ENCODE measurements around the gene PARP6.
"Not testable (repeated sequence)": the region's sequence is repeated elsewhere in the genome, so short reads cannot be mapped to it uniquely, and the experiment has no call there.

The PARP6 gene

GRCh38 chr15:72278737-72279136 lies 6.4 kb upstream of the PARP6 start:
- DNase-seq (ENCODE audit: low read depth in 2 of 2): no peak

- no peak for DNase-seq (ENCODE audit: low read depth in 2 of 2)
Measured at GRCh38 chr15:72276326-72276700, 4.0 kb upstream of the PARP6 start.

- DNase-seq (ENCODE audit: low read depth in 2 of 2): not testable (repeated sequence)
Measured at GRCh38 chr15:72275635-72276325, 3.4 kb upstream of the PARP6 start.

GRCh38 chr15:72272997-72273352 lies 621 bp upstream of the PARP6 start:
- no peak for DNase-seq (ENCODE audit: low read depth in 2 of 2)

DNA sequence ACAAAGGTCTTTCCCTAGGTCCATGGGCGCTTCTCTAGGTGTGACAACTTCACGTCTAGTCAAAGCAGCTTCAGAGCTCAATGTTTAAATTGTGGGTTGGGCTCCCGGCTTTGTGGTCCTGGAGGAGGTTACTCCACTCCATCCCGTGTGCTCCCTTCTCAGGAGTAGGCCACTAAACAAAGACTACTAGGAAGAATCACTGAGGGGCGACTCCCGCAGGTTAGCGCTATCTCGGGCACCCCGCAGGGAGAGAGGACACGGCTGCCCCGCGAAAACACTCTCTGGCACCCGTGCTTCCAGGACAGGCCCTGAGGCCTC lies 500 bp downstream of the PARP6 start:
- DNase-seq (ENCODE audit: low read depth in 2 of 2): peak in 1 of 2 donors; percentile 6

DNA sequence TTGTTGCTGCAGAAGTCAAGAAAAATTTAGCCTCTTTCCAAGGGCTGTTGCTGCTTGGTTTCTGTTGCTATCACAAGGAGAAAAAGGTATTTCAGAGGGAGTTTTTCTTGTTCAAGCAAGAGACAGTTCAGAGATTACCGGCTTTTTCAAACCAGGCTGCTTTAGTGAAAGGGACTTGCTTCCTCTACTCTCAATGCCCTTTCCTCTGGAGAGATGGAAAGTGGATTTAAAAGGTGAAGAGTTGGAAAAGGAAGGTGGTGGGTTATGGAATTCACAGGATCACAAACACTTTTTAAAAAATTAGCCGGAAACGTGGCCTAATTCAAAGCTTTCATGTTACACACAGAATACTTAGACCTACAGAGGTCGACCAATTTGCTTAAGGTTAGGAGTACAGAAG lies 1.1 kb downstream of the PARP6 start:
- DNase-seq (ENCODE audit: low read depth in 2 of 2): no peak

DNA sequence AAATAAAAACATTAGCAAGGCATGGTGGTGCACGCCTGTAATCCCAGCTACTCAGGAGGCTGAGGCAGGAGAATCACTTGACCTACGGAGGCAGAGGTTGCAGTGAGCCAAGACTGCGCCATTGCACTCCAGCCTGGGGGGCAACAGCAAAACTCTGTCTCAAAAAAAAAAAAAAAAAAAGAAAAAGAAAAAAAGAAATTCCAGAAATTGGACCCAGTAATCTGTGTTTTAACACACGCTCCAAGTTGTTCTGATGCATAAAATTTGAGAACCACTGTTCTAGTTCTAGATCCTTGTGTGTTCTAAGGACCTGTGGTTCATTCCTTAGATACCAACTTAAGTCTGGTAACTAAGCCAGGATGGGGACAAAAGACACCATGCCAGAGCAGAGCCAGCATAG lies 2.6 kb downstream of the PARP6 start:
- no peak for DNase-seq (ENCODE audit: low read depth in 2 of 2)

DNA sequence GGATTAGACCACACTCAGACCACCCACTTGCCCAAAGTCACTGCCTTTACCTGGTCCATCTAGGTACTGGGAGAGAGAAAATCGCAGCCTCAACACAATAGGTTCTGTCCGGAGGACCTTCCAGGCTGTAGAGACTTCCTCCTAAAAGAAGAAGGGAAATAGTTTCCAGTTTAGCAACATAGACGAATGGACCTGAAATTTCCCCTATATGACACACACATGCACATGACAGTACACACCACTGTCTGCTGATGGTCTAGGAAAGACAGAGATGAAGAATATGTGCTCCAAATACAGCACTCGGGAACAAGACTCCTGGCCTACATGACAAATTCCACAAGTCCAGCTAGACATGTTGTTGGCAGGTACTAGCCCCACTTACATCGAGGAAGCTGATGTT lies 7.3 kb downstream of the PARP6 start:
- DNase-seq (ENCODE audit: low read depth in 2 of 2): no peak

DNA sequence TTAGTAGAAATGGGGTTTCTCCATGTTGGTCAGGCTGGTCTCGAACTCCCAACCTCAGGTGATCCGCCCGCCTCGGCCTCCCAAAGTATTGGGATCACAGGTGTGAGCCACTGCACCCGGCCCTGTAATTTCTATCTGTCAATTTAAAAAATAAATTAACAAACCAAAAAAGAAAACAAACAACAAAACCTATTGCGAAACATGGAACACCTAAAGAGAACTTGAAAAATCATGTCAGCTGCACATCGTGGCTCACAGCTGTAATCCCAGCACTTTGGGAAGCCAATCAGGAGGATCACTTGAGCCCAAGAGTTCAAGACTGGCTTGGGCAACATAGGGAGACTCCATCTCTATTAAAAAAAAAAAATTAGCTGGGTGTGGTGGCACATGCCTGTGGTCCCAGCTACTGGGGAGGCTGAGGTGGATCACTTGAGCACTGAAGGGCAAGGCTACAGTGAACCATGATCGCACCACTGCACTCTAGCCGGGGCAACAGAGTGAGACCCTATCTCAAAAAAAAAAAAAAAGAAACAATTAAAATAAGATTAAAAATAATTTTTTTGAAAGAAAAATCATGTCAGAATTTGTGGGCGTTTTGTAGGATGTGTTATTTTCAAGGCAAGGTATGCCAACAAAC lies 19.6 kb downstream of the PARP6 start:
- no peak for DNase-seq (ENCODE audit: low read depth in 2 of 2)

DNA sequence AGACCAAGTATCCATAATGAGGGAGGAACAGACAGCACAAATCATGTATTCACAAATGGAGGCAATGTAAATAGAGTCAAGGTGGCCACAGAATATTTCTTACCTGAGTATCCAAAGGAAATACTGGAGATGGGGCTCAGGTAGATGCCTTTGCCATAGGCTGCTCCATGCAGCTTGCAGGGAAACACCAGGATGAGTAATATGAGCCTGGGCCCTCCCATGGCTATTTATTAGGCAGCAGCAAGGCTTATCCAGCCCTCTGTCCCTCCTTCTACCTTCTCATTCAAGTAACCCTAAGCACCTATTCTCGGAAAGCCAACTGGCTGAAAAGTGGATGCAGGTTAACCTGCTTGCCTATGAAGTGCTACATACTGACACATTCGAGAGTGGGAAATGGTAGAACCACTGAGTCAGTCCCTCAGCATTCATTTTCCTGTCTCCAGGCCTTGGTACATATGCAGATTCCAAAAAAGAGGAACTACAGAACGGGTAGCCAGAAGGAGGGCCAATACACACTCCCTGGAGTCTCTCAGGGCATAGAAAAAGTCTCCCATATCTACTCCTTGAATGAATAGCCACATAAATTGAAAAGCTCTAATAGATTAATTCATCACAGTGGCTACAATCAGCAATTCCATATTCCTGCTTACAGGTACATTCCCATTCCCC lies 23.1 kb downstream of the PARP6 start:
- no peak for DNase-seq (ENCODE audit: low read depth in 2 of 2)

- no peak for DNase-seq (ENCODE audit: low read depth in 2 of 2)
Measured at GRCh38 chr15:72248514-72248913, 23.8 kb downstream of the PARP6 start.

DNA sequence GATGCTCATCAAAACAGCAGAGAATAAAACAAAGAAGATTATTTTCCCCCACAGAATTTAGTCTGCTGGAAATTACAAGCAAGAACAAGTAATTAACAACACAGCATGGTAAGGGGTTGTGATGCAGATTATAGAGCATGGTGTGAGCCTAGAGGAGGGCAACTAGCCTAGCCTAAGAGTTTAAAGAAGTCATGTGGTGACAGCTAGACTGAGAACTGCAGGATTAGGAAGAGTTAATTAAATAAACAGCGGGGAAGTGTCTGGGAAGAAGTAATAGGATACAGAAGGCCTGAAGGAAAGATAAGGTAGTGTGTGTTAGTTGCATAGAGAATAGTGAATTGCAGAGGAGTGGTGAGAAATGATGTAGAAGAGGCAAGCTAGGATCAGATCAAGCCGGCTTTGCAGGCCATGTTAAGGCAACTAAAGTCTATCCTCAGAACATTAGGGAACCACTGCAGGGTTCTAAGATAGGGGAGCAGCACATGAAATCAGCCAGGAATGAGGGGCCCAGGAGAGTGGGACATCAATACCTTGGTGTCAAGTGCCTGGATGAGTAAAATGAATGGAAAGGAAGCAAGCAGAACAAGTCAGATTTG lies 29.5 kb downstream of the PARP6 start:
- DNase-seq (ENCODE audit: low read depth in 2 of 2): no peak

- no peak for DNase-seq (ENCODE audit: low read depth in 2 of 2)
Measured at GRCh38 chr15:72239652-72240051, 32.7 kb downstream of the PARP6 start.

- DNase-seq (ENCODE audit: low read depth in 2 of 2): no peak
Measured at GRCh38 chr15:72238586-72238985, 33.8 kb downstream of the PARP6 start.

GRCh38 chr15:72237853-72238224 lies 34.5 kb downstream of the PARP6 start:
- no peak for DNase-seq (ENCODE audit: low read depth in 2 of 2)

GRCh38 chr15:72237029-72237852 lies 35.1 kb downstream of the PARP6 start:
- peak; percentile 58 to 69 for DNase-seq (ENCODE audit: low read depth in 2 of 2)

DNA sequence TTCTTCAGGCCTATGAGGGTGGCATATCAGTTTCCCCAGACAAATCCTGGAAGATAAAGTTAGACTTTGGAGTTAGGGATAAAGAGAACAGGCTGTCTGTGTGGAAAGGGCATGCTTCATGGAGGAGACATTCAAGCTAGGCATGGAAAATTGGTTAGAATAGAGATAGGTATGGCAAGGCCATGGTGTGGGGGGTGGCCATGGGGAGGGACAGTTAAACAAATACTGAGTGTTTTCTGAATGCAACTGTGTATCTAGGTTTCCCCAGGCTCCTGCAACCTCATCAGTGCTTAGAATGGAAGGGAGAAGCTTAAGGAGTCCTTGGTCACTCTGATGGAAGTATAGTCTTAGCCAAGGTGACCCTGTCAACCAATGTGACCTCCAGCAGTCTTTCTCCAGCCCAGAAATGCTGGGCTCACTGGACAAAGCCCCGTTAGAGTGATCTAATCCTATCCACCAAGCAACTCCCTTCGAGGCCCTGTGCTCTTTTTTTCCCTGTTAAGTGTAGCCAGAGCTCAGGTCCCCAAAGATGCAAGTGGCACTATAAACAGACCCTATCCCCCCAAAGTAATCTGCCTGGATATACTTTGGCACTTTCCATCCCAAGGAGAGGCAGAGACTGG lies 35.9 kb downstream of the PARP6 start:
- DNase-seq (ENCODE audit: low read depth in 2 of 2): no peak

DNA sequence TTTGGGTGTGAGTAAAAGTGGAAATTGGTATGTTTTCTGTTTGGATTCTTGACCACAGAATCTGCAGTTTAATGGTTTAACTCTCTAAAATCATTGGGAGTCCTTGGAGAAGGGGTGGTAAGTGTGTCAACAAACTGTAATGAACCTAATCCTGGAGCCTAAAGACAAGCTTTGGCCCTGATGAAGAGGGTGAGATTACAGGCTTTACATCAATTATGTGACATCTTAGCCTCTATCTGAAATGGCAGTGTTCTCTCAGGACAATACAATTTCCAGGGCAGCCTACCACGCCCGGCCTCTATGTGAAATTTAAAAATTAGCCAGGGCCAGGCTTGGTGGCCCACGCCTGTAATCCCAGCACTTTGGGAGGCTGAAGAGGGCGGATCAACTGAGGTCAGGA lies 37.1 kb downstream of the PARP6 start:
- DNase-seq (ENCODE audit: low read depth in 2 of 2): no peak

DNA sequence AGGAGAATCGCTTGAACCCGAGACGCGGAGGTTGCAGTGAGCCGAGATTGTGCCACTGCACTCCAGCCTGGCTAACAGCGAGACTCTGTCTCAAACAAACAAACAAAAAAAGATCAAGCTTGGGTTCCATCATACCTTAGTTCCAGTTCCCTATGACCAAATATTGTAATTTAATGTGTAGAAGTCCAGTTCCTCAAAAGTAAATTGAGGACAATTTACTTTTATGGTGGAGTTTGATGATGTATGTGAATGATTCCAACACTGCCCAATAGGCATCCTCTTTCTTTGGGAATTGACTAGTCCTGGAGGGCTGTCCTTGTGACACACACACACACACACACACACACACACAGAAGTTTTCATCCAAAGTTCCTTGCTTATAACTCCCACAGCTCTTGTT lies 38.6 kb downstream of the PARP6 start:
- DNase-seq (ENCODE audit: low read depth in 2 of 2): no peak

- DNase-seq (ENCODE audit: low read depth in 2 of 2): no peak
Measured at GRCh38 chr15:72231833-72232478, 40.4 kb downstream of the PARP6 start.

Measured in activated CD4-positive, alpha-beta T cell treated with anti-CD3 and anti-CD28 coated beads for 24 hours (primary cell).